IMR-90 (cell line): ENCODE measurements around the gene CLCNKA. TPM values are rescaled to one million over a fixed set of nuclear protein-coding genes. Genes with fewer than 3 reads are reported as not detected.

Experiments used
- ATAC-seq: fragments of 200-7000 bp; cut with Tn5 transposase; 2 replicates; pipeline ENCODE4 v1.9.1; 2020; ENCODE audit warnings: low read depth, mild to moderate bottlenecking, moderate library complexity
- BruUV-seq: library from RNA; stranded (reverse); fragments of 400-500 nt; replicated peaks from 2 replicates; lab custom pipeline; 2021; lab: Mats Ljungman, UMichigan
- CTCF ChIA-PET: fragments of 300-600 bp; formaldehyde crosslinking; extraction: SDS; loops from one replicate; lab custom pipeline; 2021; ENCODE audit warnings: antibody characterized with exemption; lab: Yijun Ruan, JAX
- POLR2A ChIA-PET: fragments of 300-600 bp; sonication (Branson Sonifier 250); formaldehyde crosslinking; loops from one replicate; lab custom pipeline; 2022; ENCODE audit warnings: antibody characterized with exemption; ENCODE audit not compliant: unreplicated experiment; lab: Charles Lee
- DNase-seq: peaks from one replicate; pipeline ENCODE4 v3.0.0; 2013
- H2AFZ ChIP-seq: replicated peaks from 2 replicates; pipeline ENCODE3; 2013; ENCODE audit warnings: low read length, mild to moderate bottlenecking; ENCODE audit not compliant: poor library complexity
- H2AK5ac ChIP-seq: 2 replicates; pipeline ENCODE4 v1.6.1; 2013; ENCODE audit warnings: low read depth, low read length, inconsistent platforms
- H2AK9ac ChIP-seq: replicated peaks from 2 replicates; pipeline ENCODE3; 2013; ENCODE audit warnings: mild to moderate bottlenecking, low read depth, low read length, moderate library complexity; ENCODE audit not compliant: poor library complexity
- H2BK120ac ChIP-seq: 2 replicates; pipeline ENCODE4 v1.6.1; 2013; ENCODE audit warnings: low read depth, low read length, inconsistent platforms
- H2BK15ac ChIP-seq: 3 replicates; pipeline ENCODE4 v1.6.1; 2013; ENCODE audit warnings: low read depth, low read length, inconsistent platforms
- H2BK20ac ChIP-seq: 2 replicates; pipeline ENCODE4 v1.6.1; 2013; ENCODE audit warnings: low read depth, mild to moderate bottlenecking, inconsistent platforms, low read length, moderate library complexity
- H2BK5ac ChIP-seq: 2 replicates; pipeline ENCODE4 v1.6.1; 2013; ENCODE audit warnings: mild to moderate bottlenecking, low read depth, low read length, inconsistent platforms; ENCODE audit not compliant: poor library complexity, severe bottlenecking
- H3K14ac ChIP-seq: replicated peaks from 2 replicates; pipeline ENCODE4 v1.6.1; 2013; ENCODE audit warnings: low read depth, low read length, inconsistent platforms
- H3K18ac ChIP-seq: 2 replicates; pipeline ENCODE4 v1.6.1; 2013; ENCODE audit warnings: low read depth, low read length, control low read depth
- H3K23ac ChIP-seq: 2 replicates; pipeline ENCODE4 v1.6.1; 2013; ENCODE audit warnings: low read depth, low read length, inconsistent platforms
- H3K27ac ChIP-seq: 2 replicates; pipeline ENCODE4 v1.5.1; 2013; ENCODE audit warnings: mild to moderate bottlenecking, control low read depth, low read length; ENCODE audit not compliant: insufficient read depth
- H3K27me3 ChIP-seq: 2 replicates; pipeline ENCODE4 v1.6.1; 2013; ENCODE audit warnings: low read length; ENCODE audit not compliant: control insufficient read depth, insufficient read depth
- H3K36me3 ChIP-seq: 2 replicates; pipeline ENCODE4 v1.6.1; 2013; ENCODE audit warnings: low read length, mixed read lengths; ENCODE audit not compliant: control insufficient read depth, insufficient read depth
- H3K4ac ChIP-seq: 2 replicates; pipeline ENCODE4 v1.6.1; 2013; ENCODE audit warnings: low read depth, low read length, inconsistent platforms
- H3K4me1 ChIP-seq: 2 replicates; pipeline ENCODE4 v1.6.1; 2013; ENCODE audit warnings: low read length, mixed read lengths; ENCODE audit not compliant: control insufficient read depth, insufficient read depth
- H3K4me2 ChIP-seq: 2 replicates; pipeline ENCODE4 v1.6.1; 2013; ENCODE audit warnings: low read depth, mild to moderate bottlenecking, control low read depth, low read length, moderate library complexity
- H3K4me3 ChIP-seq: 2 replicates; pipeline ENCODE4 v1.5.1; 2013; ENCODE audit warnings: low read depth, mild to moderate bottlenecking, control low read depth, low read length, moderate library complexity; ENCODE audit not compliant: insufficient read depth
- H3K56ac ChIP-seq: 2 replicates; pipeline ENCODE4 v1.6.1; 2013; ENCODE audit warnings: low read length, inconsistent platforms; ENCODE audit not compliant: insufficient read depth; ENCODE audit errors: extremely low read depth
- H3K79me1 ChIP-seq, 2 experiments: 2 replicates each; pipeline ENCODE4 v1.6.1; 2013; ENCODE audit warnings: low read length in 2 of 2, inconsistent platforms in 1 of 2, low read depth in 1 of 2
- H3K9ac ChIP-seq: 2 replicates; pipeline ENCODE4 v1.6.1; 2013; ENCODE audit warnings: low read depth, low read length, control low read depth
- H3K9me1 ChIP-seq: 2 replicates; pipeline ENCODE4 v1.6.1; 2013; ENCODE audit warnings: low read length, inconsistent platforms; ENCODE audit not compliant: insufficient read depth
- H3K9me3 ChIP-seq: 2 replicates; pipeline ENCODE4 v1.6.1; 2013; ENCODE audit warnings: low read length; ENCODE audit not compliant: control insufficient read depth, insufficient read depth
- H4K20me1 ChIP-seq: 2 replicates; pipeline ENCODE4 v1.6.1; 2013; ENCODE audit warnings: low read length, inconsistent platforms; ENCODE audit not compliant: insufficient read depth
- H4K5ac ChIP-seq: 2 replicates; pipeline ENCODE4 v1.6.1; 2013; ENCODE audit warnings: mild to moderate bottlenecking, low read depth, low read length, control low read depth
- H4K8ac ChIP-seq, 2 experiments: 2 replicates each; pipeline ENCODE4 v1.6.1; 2013; ENCODE audit warnings: low read depth in 2 of 2, low read length in 2 of 2, control low read depth in 1 of 2, inconsistent platforms in 1 of 2
- H4K91ac ChIP-seq: 2 replicates; pipeline ENCODE4 v1.6.1; 2013; ENCODE audit warnings: low read depth, low read length, inconsistent platforms; ENCODE audit not compliant: insufficient read depth
- CEBPB ChIP-seq: IDR thresholded peaks from 2 replicates; pipeline ENCODE4 v1.6.1; 2012; ENCODE audit warnings: low read depth, low read length, improper control_type of control experiment
- CHD1 ChIP-seq: IDR thresholded peaks from 2 replicates; pipeline ENCODE4 v1.6.1; 2012; ENCODE audit warnings: low read depth, low read length, improper control_type of control experiment
- CTCF ChIP-seq: conservative IDR thresholded peaks from 2 replicates; pipeline ENCODE4 v1.5.1; 2012; ENCODE audit warnings: mild to moderate bottlenecking, low read depth, low read length, improper control_type of control experiment
- MAFK ChIP-seq: IDR thresholded peaks from 2 replicates; pipeline ENCODE4 v1.6.1; 2012; ENCODE audit warnings: low read depth, low read length, improper control_type of control experiment
- MAZ ChIP-seq: IDR thresholded peaks from 2 replicates; pipeline ENCODE4 v1.6.1; 2012; ENCODE audit warnings: low read depth, mild to moderate bottlenecking, low read length, improper control_type of control experiment, moderate library complexity, borderline replicate concordance
- MXI1 ChIP-seq: IDR thresholded peaks from 2 replicates; pipeline ENCODE4 v1.6.1; 2012; ENCODE audit warnings: low read depth, mild to moderate bottlenecking, low read length, moderate library complexity, borderline replicate concordance
- RFX5 ChIP-seq: IDR thresholded peaks from 2 replicates; pipeline ENCODE4 v1.8.0; 2012; ENCODE audit warnings: low read depth, mild to moderate bottlenecking, low read length, moderate library complexity
- USF2 ChIP-seq: fragments of 150-350 bp; IDR thresholded peaks from 2 replicates; pipeline ENCODE4 v1.6.1; 2017; ENCODE audit warnings: mild to moderate bottlenecking, antibody characterized with exemption, low read length, low read depth
- WGBS, 2 experiments: methylation state at CpG; one replicate each; pipeline versions ENCODE4 v1.1.5 to v1.1.7; 2013; ENCODE audit warnings: missing lambda C conversion rate in 2 of 2; ENCODE audit not compliant: insufficient read length in 1 of 2; ENCODE audit errors: extremely low coverage in 2 of 2; 5-methylcytosine and 5-hydroxymethylcytosine counted together
- dilution Hi-C: fragments of 300-500 bp; cut with HindIII; formaldehyde crosslinking; loops from one replicate; pipeline ENCODE4 v1.14.3; 2018; ENCODE audit warnings: low sequenced_read_pairs; ENCODE audit not compliant: unreplicated experiment
- in situ Hi-C: fragments of 300-500 bp; cut with MboI; formaldehyde crosslinking; loops from 3 replicates; pipeline ENCODE4 v1.14.3; 2019; ENCODE audit warnings: low sequenced_read_pairs, inconsistent platforms, mixed read lengths
- intact Hi-C: fragments of 100-400 bp; cut with micrococcal nuclease; formaldehyde crosslinking; loops from 2 replicates; pipeline ENCODE4 v1.10.0; 2022
- polyA plus RNA-seq, 3 experiments: library from polyadenylated mRNA; depleted of rRNA; stranded (reverse); fragments of >200 nt; gene quantifications; 2 replicates each; pipeline ENCODE4 v1.2.3, GENCODE V29; 2012; ENCODE audit warnings: low replicate concordance in 1 of 3
- total RNA-seq: library from RNA; depleted of rRNA; stranded (reverse); fragments of >200 nt; gene quantifications from 2 replicates; pipeline ENCODE4 v1.2.3, GENCODE V29; 2012

CLCNKA gene
- total and polyA plus RNA-seq, 2 of the 4 experiments (the other 2 are of a cell fraction): 0.05 TPM; not detected in 1

GRCh38 chr1:16068356-16069270 lies 46.8 kb downstream of the CLCNKA start:
- Histone ChIP-seq H4K8ac (no peak overlapping the region), H3K4ac (no peak overlapping the region), H2BK120ac (no peak overlapping the region), H3K56ac (no peak overlapping the region), H2BK5ac (no peak overlapping the region), H3K4me1 (peaks cover 4% of the 10 kb centered on the region; the same call in 1 of the 2 replicates), H3K18ac (no peak overlapping the region), H3K9ac (no peak overlapping the region), H4K91ac (no peak overlapping the region), H2AK5ac (no peak overlapping the region), H2AK9ac (no peak overlapping the region), H4K5ac (no peak overlapping the region), H3K23ac (no peak overlapping the region), H3K14ac (no peak overlapping the region), H2BK20ac (no peak overlapping the region), H3K9me3 (no peaks in the 10 kb centered on the region), H3K27me3 (peaks cover 30% of the 10 kb centered on the region), H3K9me1 (no peaks in the 10 kb centered on the region), H4K20me1 (no peaks in the 10 kb centered on the region; the same call in 1 of the 2 replicates), H3K4me3 (no peak overlapping the region), H3K36me3 (no peaks in the 10 kb centered on the region), H2AFZ (peak overlapping the region; percentile 10), H3K4me2 (no peak overlapping the region), H2BK15ac (no peak overlapping the region), H3K27ac (no peak overlapping the region), H3K79me1 (no peaks in the 10 kb centered on the region)
- peak; percentile 20 for DNase-seq
- in situ Hi-C loops (no loop called here), intact Hi-C loops (no loop called here), dilution Hi-C loops (no loop called here)
- ATAC-seq: peak; percentile 45
- TF ChIP-seq CEBPB (no peak), MAFK (no peak), CTCF (no peak), CHD1 (no peak), USF2 (no peak), MXI1 (no peak), RFX5 (no peak), MAZ (no peak)
- BruUV-seq: no TSS peak
- POLR2A ChIA-PET: no interaction called here
- CTCF ChIA-PET: interaction anchor here (0.6 to 1.1 kb wide), 2 partner anchors 14 to 246 kb away, joined by 3 read pairs; no protein-coding TSS in a partner anchor
- WGBS, 2 experiments: 87% methylated on average over 3 of the region's 11 CpGs; no CpG with 5 or more reads in 1 of the 2 experiments
